IPS-NIHi7 (cell line): ENCODE results near the gene SOX6.
"Not testable (repeated sequence)": the region's sequence is repeated elsewhere in the genome, so short reads cannot be mapped to it uniquely, and the experiment has no call there.

Experiments used
- DNase-seq: peaks from one replicate; pipeline ENCODE4 v3.0.0; 2012; ENCODE audit warnings: mixed read lengths; ENCODE audit errors: extremely low spot score

The SOX6 gene

DNA sequence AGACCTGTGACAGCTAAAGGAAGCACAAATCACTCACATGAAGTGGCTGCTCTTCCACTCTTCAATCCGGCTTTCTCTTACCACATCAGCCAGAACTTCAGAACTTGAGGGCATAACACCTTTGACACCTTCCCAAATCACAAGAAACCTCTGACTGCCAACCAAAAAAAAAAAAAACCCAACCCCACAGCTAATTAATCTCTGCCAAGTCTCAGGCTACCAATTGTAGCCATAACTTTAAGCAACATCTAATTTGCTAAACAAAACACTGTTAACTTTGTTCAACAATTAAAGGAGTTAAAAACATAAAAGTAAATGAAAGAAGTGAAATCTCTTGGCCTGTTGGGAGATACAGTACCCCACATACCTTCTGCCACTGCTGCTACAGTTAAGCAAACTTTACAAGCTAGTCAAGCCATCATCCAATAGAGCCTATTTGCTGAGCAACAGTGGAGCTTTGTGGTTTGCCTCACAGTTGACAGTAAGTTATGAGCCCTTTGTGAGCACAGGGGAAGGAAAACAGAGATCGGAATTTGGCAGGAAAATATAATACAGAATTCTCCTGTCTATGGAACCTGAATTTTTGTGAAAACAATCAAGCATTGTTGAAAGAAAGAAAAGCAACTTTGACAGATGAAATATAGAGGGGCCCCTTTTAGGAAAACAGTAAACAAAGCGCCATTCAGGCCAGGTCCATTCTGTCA is at the start of gene SOX6:
Gene SOX6, minus strand, starts transcription at position 490 of the 704 bp plus-strand sequence. CDS start 15,298 bp downstream, outside the sequence.
- DNase-seq: peak; percentile 16

DNA sequence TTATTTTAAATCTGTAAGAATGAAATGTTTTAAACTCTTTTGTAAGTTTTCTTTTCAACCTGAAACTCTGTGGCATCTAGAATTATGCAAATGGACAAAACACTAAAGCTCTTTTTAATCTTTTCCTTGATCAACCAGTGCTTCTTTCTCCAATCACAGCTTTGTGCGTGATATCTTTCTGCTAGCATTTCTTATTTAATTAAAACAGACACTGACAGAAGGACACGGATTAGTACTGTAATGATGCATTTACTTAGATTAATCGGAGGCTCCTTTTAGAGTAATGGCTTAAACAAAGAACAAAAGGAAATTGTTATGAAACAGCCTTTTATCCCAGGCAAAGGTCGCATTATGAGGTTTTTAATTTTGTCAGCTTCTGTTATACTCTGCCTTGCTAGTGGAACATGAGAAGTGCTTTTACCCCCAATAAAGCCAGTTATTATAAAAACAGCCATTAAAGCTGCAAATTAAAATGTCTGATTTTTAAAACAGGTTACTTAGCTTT is 48.5 kb upstream of the SOX6 start:
- DNase-seq: no peak

DNA sequence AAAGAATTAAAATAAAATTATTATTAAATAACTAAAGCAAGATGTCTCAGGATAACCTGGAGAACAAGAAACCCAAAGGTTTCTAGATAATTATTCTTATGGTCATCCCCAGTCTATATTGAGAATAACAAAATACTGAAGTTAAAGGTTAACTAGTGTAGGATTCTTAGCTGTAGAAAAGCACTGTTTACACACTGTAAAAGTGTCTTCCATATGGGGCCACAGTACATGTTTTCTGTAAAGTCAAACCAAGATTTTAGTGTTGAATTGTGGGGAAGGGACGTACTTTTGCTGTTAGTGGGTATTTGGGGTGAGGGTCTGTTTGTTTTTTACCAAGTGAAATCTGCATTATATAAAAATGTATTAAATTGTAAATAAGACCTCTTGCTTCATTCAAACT is 47.5 kb upstream of the SOX6 start:
- no peak for DNase-seq

DNA sequence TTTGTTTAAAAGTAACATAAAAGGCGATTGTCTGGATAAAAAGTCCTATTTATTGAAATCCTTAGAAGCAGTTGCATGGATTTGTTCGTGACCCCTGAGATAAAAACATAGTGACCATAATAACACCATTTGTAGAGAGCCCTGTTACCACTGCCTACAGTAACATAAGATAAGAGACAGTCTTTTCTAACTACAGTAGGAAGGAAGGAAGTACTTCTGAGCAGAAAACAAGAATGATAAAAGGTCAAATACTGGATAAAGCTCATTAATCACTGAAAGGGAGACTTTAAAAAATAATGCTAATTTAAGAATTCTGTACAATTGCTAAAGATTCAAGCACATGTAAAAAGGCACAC is 47.1 kb upstream of the SOX6 start:
- no peak for DNase-seq

- peak; percentile 23 for DNase-seq
Measured at GRCh38 chr11:16402654-16403447, 46.5 kb upstream of the SOX6 start.

DNA sequence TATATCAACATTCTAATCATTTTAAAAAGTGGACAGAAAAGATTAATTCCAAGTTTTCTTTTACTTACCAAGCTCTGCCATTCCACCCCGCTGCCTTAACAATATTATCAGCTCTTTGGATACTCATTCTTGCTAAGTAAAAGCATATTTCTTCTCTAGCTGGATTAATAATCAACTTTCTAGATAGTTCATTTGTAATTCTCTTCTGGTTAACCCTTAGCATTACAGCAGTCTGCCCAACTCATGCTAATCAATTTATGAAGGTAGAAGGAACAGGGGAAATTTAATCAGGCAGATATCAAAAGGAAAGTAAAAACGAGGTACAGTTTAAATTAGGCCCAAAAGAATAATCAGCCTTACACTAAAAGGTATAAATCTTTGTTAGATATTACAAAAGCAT is 41.0 kb upstream of the SOX6 start:
- no peak for DNase-seq

- no peak for DNase-seq
Measured at GRCh38 chr11:16395601-16396000, 39.3 kb upstream of the SOX6 start.

DNA sequence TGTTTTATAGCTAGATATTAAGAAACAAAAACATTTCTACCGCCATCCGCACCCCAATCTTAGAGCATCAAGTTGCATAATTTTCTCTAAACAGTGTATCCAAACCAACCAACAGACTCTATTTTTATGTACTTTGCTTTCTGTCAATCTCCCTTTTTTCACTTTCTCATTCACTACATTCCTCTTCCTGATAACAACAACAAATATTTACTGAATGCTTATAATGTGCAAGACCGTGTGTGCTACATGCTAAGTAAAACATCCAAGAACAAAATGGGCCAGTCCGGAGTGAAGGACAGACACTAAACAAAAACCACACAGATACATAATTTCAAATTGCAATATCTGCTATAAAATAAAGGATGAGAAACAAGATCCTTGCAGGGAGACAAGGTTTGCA is 38.6 kb upstream of the SOX6 start:
- no peak for DNase-seq

DNA sequence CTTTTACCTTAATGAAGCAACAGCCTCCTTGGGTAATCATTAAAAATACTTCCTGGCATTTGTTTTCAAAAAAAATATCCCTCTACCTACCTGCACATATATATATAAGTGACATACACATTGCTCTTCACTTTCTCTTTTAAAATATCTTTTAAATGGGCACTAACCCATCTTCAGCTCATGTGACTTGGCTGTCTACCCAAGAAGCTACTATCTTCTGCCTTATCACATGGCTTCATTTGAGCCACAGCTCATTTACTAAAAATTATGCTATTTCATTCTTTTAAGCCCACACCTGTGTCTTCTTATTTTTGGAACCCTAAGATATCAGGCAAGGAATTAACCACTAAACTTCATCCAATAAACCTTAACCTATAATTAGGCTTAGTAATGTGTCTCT is 37.0 kb upstream of the SOX6 start:
- DNase-seq: no peak

- no peak for DNase-seq
Measured at GRCh38 chr11:16392616-16393015, 36.3 kb upstream of the SOX6 start.

GRCh38 chr11:16390826-16391225 is 34.5 kb upstream of the SOX6 start:
- not testable (repeated sequence) for DNase-seq

GRCh38 chr11:16385099-16385498 is 28.8 kb upstream of the SOX6 start:
- no peak for DNase-seq

DNA sequence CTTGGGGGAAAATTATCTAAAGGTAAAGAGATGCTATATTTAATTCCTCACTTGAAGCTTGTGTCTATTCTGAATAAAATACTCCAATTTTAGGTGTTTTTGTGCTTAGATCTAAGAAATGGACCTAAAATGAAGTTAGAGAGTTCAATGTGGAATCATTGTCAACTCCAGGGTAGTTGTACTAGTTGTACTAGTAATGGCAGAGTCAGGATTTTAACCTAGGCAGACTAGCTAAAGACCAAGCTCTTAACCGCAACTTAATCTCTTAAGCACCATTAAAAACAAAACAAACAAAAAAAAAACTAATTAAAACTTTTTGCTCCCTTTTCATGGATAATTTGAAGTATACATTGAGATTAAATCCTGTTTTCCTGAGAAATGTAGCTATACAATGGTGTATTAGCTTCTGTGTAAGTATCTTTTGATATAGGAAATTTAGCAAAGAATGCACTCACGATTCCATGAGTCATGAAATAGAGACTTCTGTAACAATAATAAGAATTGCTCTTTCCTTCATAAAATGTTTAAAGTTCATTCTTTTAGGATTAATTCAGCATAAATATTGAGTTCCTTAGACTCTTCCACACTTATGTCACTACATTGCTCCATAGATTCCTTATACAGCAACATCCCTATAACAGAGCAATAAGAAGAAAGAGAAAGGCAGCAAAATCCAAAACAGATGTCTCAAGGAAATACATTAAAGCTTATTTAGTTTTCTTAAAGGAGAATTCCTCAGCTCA is 26.5 kb upstream of the SOX6 start:
- DNase-seq: no peak

DNA sequence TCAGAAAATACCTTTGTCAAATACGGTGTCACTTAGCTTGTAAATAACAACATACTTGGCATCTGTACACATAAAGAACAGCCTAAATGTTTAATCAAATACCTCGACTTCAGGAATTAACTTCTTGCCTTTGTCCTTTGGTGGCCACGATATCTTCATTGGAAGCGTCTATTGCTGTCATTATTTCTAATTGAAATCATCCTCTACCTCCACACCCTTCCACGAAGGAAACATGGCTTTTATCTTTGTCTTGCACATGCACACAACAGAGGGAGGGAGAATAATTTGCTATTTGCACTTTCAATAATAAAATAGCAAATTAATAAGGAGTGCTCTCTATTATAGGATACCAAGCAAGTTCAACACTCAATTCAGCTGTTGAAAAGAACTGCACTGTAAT is 25.8 kb upstream of the SOX6 start:
- no peak for DNase-seq

- no peak for DNase-seq
Measured at GRCh38 chr11:16380941-16381568, 24.7 kb upstream of the SOX6 start.

GRCh38 chr11:16378906-16379305 is 22.6 kb upstream of the SOX6 start:
- DNase-seq: no peak

GRCh38 chr11:16377746-16378145 is 21.4 kb upstream of the SOX6 start:
- no peak for DNase-seq

DNA sequence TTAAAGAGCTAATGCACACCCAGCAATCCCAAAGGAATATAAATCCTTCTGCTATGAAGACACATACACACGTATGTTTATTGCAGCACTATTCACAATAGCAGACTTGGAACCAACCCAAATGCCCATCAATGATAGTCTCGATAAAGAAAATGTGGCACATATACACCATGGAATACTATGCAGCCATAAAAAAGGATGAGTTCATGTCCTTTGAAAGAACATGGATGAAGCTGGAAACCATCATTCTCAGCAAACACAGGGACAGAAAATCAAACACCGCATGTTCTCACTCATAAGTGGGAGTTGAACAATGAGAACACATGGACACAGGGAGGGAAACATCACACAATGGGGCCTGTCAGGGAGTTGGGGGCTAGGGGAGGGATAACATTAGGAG is 19.3 kb upstream of the SOX6 start:
- DNase-seq: not testable (repeated sequence)

DNA sequence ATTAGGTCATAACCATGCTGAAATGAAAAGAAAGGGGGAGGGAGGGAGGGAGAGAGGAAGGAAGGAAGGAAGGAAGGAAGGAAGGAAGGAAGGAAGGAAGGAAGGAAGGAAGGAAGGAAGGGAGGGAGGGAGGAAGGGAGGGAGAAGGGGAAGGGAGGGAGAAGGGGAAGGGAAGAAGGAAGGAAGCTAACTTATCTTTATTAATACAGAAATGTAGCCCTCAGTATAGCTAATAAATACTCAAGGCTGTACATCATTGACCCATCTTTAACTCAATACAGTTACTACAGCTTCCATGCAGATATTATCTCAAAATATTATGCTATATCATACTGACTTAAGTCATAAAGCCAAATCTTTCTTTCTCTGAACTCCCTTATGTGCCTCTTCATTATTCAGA is 17.4 kb upstream of the SOX6 start:
- no peak for DNase-seq

- no peak for DNase-seq
Measured at GRCh38 chr11:16372355-16372754, 16.0 kb upstream of the SOX6 start.

DNA sequence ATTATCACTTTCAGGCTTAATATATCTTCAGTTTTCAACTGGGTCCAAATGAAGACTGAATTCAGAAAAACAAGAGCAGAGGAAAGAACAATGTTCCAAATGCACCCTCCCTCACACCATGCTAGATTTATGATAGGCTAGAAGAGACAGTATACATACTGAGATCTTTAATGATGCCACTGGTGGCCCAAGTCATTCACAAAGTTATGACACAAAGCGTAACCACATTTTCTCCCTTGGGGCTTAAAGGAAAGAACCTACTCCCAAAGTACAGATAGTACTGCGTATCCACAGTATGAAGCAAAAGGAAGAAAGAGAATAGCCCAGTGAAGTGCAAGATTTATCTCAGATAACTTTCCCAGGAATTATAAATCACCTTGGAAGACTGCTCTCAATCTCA is 10.9 kb upstream of the SOX6 start:
- DNase-seq: no peak
